Measurements from ENCODE around the gene SULT2B1. TPM values are rescaled to one million over a fixed set of nuclear protein-coding genes. Genes with fewer than 3 reads are reported as not detected.
"Not testable (repeated sequence)": the region's sequence is repeated elsewhere in the genome, so short reads cannot be mapped to it uniquely, and the experiment has no call there.

The SULT2B1 gene
- polyA plus RNA-seq, 1 experiment, result 0.12 TPM

DNA sequence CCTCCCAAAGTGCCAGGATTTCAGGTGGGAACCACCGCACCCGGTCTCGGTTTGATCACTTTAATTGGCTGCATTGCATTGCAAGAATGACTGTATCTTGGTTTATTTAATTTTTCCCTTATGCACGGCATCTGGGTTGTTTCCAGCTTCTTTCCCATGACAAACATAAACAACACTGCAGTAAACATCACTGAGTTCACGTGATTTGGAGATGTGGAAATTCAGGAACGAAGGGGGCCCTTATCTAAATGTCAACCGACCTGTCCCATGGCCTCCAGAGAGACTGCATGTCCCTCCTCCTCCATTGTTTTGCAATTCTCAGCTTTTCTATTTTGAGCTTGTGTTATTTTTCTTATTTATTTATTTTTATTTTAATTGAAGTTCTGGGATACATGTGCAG, 14.4 kb upstream of the SULT2B1 start:
- no peaks in the 10 kb centered on the region; the same call in 1 of the 2 replicates for H3K9me3 ChIP-seq (ENCODE audit: control insufficient read depth, insufficient read depth, low read length)
- POLR2A ChIA-PET, result no interaction called here

DNA sequence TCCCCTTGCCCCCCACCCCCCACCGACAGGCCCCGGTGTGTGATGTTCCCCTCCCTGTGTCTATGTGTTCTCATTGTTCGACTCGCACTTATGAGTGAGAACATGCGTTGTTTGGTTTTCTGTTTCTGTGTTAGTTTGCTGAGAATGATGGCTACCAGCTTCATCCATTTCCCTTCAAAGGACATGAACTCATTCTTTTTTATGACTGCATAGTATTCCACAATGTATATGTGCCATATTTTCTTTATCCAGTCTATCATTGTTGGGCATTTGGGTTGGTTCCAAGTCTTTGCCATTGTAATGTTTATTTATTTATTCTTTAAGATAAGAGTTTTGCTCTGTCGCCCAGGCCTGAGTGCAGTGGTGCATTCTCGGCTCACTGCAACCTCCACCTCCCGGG, 13.9 kb upstream of the SULT2B1 start:
- H3K27ac ChIP-seq (ENCODE audit: low read depth, low read length); DNase-seq (ENCODE audit: low read depth, low spot score); H3K9me3 ChIP-seq (ENCODE audit: control insufficient read depth, insufficient read depth, low read length); H3K27me3 ChIP-seq (ENCODE audit: control insufficient read depth, insufficient read depth, low read length); POLR2A ChIA-PET; H3K4me3 ChIP-seq (ENCODE audit: low read depth, low read length): not testable (repeated sequence)
- CTCF ChIA-PET, result interaction anchor here (1.3 kb wide), 1 partner anchor 32 kb away, joined by 4 read pairs; no protein-coding TSS in a partner anchor

More for the DNA sequence above, 14.4 kb upstream of the SULT2B1 start:
- TF ChIP-seq, protein P1, sequence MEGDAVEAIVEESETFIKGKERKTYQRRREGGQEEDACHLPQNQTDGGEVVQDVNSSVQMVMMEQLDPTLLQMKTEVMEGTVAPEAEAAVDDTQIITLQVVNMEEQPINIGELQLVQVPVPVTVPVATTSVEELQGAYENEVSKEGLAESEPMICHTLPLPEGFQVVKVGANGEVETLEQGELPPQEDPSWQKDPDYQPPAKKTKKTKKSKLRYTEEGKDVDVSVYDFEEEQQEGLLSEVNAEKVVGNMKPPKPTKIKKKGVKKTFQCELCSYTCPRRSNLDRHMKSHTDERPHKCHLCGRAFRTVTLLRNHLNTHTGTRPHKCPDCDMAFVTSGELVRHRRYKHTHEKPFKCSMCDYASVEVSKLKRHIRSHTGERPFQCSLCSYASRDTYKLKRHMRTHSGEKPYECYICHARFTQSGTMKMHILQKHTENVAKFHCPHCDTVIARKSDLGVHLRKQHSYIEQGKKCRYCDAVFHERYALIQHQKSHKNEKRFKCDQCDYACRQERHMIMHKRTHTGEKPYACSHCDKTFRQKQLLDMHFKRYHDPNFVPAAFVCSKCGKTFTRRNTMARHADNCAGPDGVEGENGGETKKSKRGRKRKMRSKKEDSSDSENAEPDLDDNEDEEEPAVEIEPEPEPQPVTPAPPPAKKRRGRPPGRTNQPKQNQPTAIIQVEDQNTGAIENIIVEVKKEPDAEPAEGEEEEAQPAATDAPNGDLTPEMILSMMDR (IDR thresholded peaks at IDR 0.05; ENCODE audit: low read depth, low read length), result no peak
- no peak for DNase-seq (ENCODE audit: low read depth, low spot score)
- Histone ChIP-seq H3K4me3 (ENCODE audit: low read depth, low read length) (no peak overlapping the region), H3K27me3 (ENCODE audit: control insufficient read depth, insufficient read depth, low read length) (no peaks in the 10 kb centered on the region), H3K27ac (ENCODE audit: low read depth, low read length) (no peak overlapping the region)
- CTCF ChIA-PET, result interaction anchor here (1.3 kb wide), 1 partner anchor 32 kb away, joined by 4 read pairs; no protein-coding TSS in a partner anchor

DNA sequence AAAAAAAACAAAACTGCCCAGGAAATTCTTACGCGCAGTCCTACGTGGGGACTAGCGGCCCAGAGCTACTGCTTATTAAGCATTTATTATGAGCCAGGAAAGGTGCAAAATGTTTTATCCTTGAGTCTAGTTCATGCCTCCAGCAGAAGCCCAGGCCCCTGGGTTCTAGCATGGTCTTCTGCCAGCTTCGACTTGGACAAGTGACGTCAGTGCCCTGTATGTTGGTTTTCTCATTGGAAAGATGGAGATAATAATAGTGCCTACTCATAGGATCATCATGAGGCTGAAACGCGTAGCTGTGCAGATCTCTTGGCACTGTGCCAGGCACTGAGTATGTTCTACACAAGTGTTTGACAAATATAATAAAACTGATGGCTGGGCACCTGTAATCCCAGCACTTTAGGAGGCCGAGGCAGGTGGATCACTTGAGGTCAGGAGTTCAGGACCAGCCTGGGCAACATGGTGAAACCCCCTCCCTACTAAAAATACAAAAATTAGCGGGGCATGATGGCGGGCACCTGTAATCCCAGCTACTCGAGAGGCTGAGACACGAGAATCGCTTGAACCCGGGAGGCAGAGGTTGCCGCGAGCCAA, 12.4 kb upstream of the SULT2B1 start:
- CTCF ChIA-PET, result interaction anchor here (0.5 kb wide), 2 partner anchors 17 to 76 kb away, joined by 3 read pairs; no protein-coding TSS in a partner anchor
- DNase-seq (ENCODE audit: low read depth, low spot score), result no peak
- H3K9me3 ChIP-seq (ENCODE audit: control insufficient read depth, insufficient read depth, low read length), result no peaks in the 10 kb centered on the region; the same call in 1 of the 2 replicates
- TF ChIP-seq, protein P1 (IDR thresholded peaks at IDR 0.05; ENCODE audit: low read depth, low read length), result no peak
- POLR2A ChIA-PET, result interaction anchor here (0.8 kb wide), 1 partner anchor 31 kb away, joined by 5 read pairs; no protein-coding TSS in a partner anchor
- H3K27me3 ChIP-seq (ENCODE audit: control insufficient read depth, insufficient read depth, low read length), result no peaks in the 10 kb centered on the region
- H3K4me3 ChIP-seq (ENCODE audit: low read depth, low read length), result no peak overlapping the region
- H3K27ac ChIP-seq (ENCODE audit: low read depth, low read length), result no peak overlapping the region

DNA sequence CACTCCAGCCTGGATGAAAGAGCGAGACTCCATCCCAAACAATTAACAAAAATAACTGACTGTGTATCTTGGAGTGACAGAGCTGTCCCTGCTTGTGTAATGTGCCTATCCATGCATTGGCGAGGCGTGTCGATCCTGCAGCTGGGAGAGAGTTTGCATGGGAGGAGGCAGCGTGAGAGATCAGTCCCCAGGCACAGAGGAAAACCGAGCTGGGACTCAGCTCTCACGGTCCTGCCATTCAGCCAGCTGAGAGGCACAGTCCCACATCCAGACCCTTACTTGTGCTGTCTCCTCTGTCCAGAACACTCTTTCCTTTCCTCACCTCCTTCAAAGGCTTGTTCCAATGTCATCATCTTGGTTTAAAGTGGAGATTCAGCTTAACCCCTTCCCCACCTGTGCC, 11.9 kb upstream of the SULT2B1 start:
- H3K27ac ChIP-seq (ENCODE audit: low read depth, low read length), result no peak overlapping the region
- TF ChIP-seq, protein P1 (IDR thresholded peaks at IDR 0.05; ENCODE audit: low read depth, low read length), result no peak
- no peaks in the 10 kb centered on the region; the same call in 1 of the 2 replicates for H3K9me3 ChIP-seq (ENCODE audit: control insufficient read depth, insufficient read depth, low read length)
- no peak overlapping the region for H3K4me3 ChIP-seq (ENCODE audit: low read depth, low read length)
- POLR2A ChIA-PET, result no interaction called here
- CTCF ChIA-PET, result interaction anchor here (0.5 to 0.8 kb wide), 2 partner anchors 50 to 75 kb away, joined by 3 read pairs; no protein-coding TSS in a partner anchor
- DNase-seq (ENCODE audit: low read depth, low spot score), result no peak
- no peaks in the 10 kb centered on the region for H3K27me3 ChIP-seq (ENCODE audit: control insufficient read depth, insufficient read depth, low read length)

DNA sequence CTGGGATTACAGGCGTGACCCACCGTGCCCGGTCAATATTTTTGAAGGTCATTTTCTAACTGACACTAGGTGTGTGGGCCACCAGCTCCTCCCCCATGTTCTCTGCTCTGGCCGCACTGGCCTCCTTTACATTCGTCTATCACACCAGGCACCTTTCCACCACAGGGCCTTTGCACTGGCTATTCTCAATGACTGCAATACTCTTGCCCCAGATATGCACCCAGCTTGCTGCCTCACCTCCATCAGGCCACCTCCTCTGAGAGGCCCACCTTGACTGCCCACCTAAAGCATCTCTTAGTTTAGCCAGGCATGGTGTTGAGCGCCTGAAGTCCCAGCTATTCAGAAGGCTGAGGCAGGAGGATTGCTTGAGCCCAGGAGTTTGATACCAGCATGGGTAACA, 10.2 kb upstream of the SULT2B1 start:
- H3K27me3 ChIP-seq (ENCODE audit: control insufficient read depth, insufficient read depth, low read length), result no peaks in the 10 kb centered on the region
- CTCF ChIA-PET, result interaction anchor here (1.2 kb wide), 1 partner anchor 43 kb away, joined by 3 read pairs; no protein-coding TSS in a partner anchor

More for the DNA sequence above, 10.2 kb upstream of the SULT2B1 start:
- POLR2A ChIA-PET, result no interaction called here
- DNase-seq (ENCODE audit: low read depth, low spot score), result no peak
- H3K4me3 ChIP-seq (ENCODE audit: low read depth, low read length), result no peak overlapping the region
- TF ChIP-seq, protein P1 (IDR thresholded peaks at IDR 0.05; ENCODE audit: low read depth, low read length), result no peak
- H3K9me3 ChIP-seq (ENCODE audit: control insufficient read depth, insufficient read depth, low read length), result no peaks in the 10 kb centered on the region; the same call in 1 of the 2 replicates
- H3K27ac ChIP-seq (ENCODE audit: low read depth, low read length), result no peak overlapping the region
